Measurements from ENCODE around the gene KRTAP5-3. TPM values are rescaled to one million over a fixed set of nuclear protein-coding genes. Genes with fewer than 3 reads are reported as not detected.

KRTAP5-3 gene
- total and polyA plus RNA-seq, 2 of the 13 experiments (the other 11 are each of a cell fraction or from before 2014, with no cell fraction given): not detected

- Histone ChIP-seq H4K20me1 (ENCODE audit: insufficient read depth, low read length) (no peaks in the 10 kb centered on the region), H3K36me3 (replicated peaks in 1 of 2; ENCODE audit: control insufficient read depth in 1 of 2, insufficient read depth in 2 of 2, low read length in 2 of 2) (no peaks in the 10 kb centered on the region), H3K27ac (ENCODE audit: extremely low read length, insufficient read depth, low read length) (no peak overlapping the region), H3K79me2 (ENCODE audit: insufficient read depth, low read length) (no peaks in the 10 kb centered on the region), H3K4me3 (replicated peaks in 1 of 3; ENCODE audit: insufficient read depth in 1 of 3, low read depth in 2 of 3, low read length in 3 of 3) (no peak overlapping the region), H3K9ac (ENCODE audit: insufficient read depth, low read depth, low read length) (no peak overlapping the region), H2AFZ (ENCODE audit: low read length) (no peak overlapping the region), H3K27me3 (ENCODE audit: control insufficient read depth in 1 of 2, insufficient read depth in 2 of 2, low read length in 2 of 2) (peaks cover 4 to 56% of the 10 kb centered on the region in 2 experiments), H3K9me3 (ENCODE audit: low read length) (no peaks in the 10 kb centered on the region), H3K4me2 (ENCODE audit: low read depth, low read length) (no peak overlapping the region), H3K4me1 (ENCODE audit: insufficient read depth, low read length) (no peaks in the 10 kb centered on the region)
- DNase-seq (ENCODE audit: low spot score) (no peak), ATAC-seq (no peak), FAIRE-seq (no peak)
- BruUV-seq (replicated peaks): no TSS peak
- POLR2A ChIA-PET: no interaction called here
- WGBS (ENCODE audit: low lambda C conversion rate): 29% methylated on average over 2 of the region's 2 CpGs
- in situ Hi-C loops (cut with HindIII; ENCODE audit: extremely low pct_ligation_motif_present, low pct_unique_long_range_greater_than_20kb) (no loop called here), intact Hi-C loops (cut with micrococcal nuclease; ENCODE audit: unreplicated experiment) (no loop called here)
- no peak for TF ChIP-seq GZF1 (CRISPR knock-in tag; IDR thresholded peaks at IDR 0.05)
- no peak for TF ChIP-seq ZNF749 (CRISPR knock-in tag; IDR thresholded peaks at IDR 0.05; ENCODE audit: borderline replicate concordance)
- peak; percentile 52 to 74; a peak in 3 of 4 replicates for TF ChIP-seq MAFK (conservative IDR thresholded peaks at IDR 0.05 in 1 of 2, IDR thresholded peaks at IDR 0.05 in 1 of 2; ENCODE audit: low read length in 2 of 2)
- TF ChIP-seq MAFF (IDR thresholded peaks at IDR 0.05; ENCODE audit: low read depth, low read length): peak; percentile 67
- CTCF ChIA-PET (ENCODE audit: low intra/inter-chr PET ratio, low total read pairs): no interaction called here
Measured at GRCh38 chr11:1637628-1638027, 29.4 kb upstream of the KRTAP5-3 start.

GRCh38 chr11:1636291-1636950 lies 28.2 kb upstream of the KRTAP5-3 start:
- ChIA-PET CTCF (ENCODE audit: low intra/inter-chr PET ratio, low total read pairs) (no interaction called here), POLR2A (no interaction called here)
- Histone ChIP-seq H3K4me1 (ENCODE audit: insufficient read depth, low read length) (no peaks in the 10 kb centered on the region), H3K79me2 (ENCODE audit: insufficient read depth, low read length) (no peaks in the 10 kb centered on the region), H3K36me3 (replicated peaks in 1 of 2; ENCODE audit: control insufficient read depth in 1 of 2, insufficient read depth in 2 of 2, low read length in 2 of 2) (no peaks in the 10 kb centered on the region), H3K4me2 (ENCODE audit: low read depth, low read length) (no peak overlapping the region), H3K27me3 (ENCODE audit: control insufficient read depth in 1 of 2, insufficient read depth in 2 of 2, low read length in 2 of 2) (peaks cover 3 to 59% of the 10 kb centered on the region in 2 experiments), H4K20me1 (ENCODE audit: insufficient read depth, low read length) (no peaks in the 10 kb centered on the region), H3K4me3 (replicated peaks in 1 of 3; ENCODE audit: insufficient read depth in 1 of 3, low read depth in 2 of 3, low read length in 3 of 3) (no peak overlapping the region), H3K9ac (ENCODE audit: insufficient read depth, low read depth, low read length) (no peak overlapping the region), H3K9me3 (ENCODE audit: low read length) (no peaks in the 10 kb centered on the region), H2AFZ (ENCODE audit: low read length) (no peak overlapping the region), H3K27ac (ENCODE audit: extremely low read length, insufficient read depth, low read length) (no peak overlapping the region)
- no TSS peak for BruUV-seq (replicated peaks)
- ATAC-seq (no peak), FAIRE-seq (no peak), DNase-seq (ENCODE audit: low spot score) (no peak)
- 41% methylated on average over 14 of the region's 19 CpGs for WGBS (ENCODE audit: low lambda C conversion rate)
- in situ Hi-C loops (cut with HindIII; ENCODE audit: extremely low pct_ligation_motif_present, low pct_unique_long_range_greater_than_20kb) (no loop called here), intact Hi-C loops (cut with micrococcal nuclease; ENCODE audit: unreplicated experiment) (no loop called here)
- TF ChIP-seq GMEB1 (CRISPR knock-in tag; IDR thresholded peaks at IDR 0.05; ENCODE audit: borderline replicate concordance): no peak
- no peak for TF ChIP-seq POLR2A (IDR thresholded peaks at IDR 0.05; ENCODE audit: insufficient read depth in 1 of 2, low read depth in 2 of 2, low read length in 2 of 2)
- TF ChIP-seq DNMT3B (CRISPR knock-in tag; conservative IDR thresholded peaks at IDR 0.05): no peak
- no peak for TF ChIP-seq TCF7L2 (IDR thresholded peaks at IDR 0.05; ENCODE audit: low read depth, low read length)
- TF ChIP-seq AKNA (CRISPR knock-in tag; IDR thresholded peaks at IDR 0.05; ENCODE audit: borderline replicate concordance): no peak
